Inflammatory macrophage treated with lipopolysaccharide for 4 hours (primary cell): Measurements from ENCODE around the gene SLC6A20.
A peak's percentile ranks its signal among the peaks of the same experiment; 100 is the strongest.
"Not testable (repeated sequence)": the region's sequence is repeated elsewhere in the genome, so short reads cannot be mapped to it uniquely, and the experiment has no call there.

Source experiments
- DNase-seq: peaks from one replicate; pipeline ENCODE4 v3.0.0-alpha.2; 2020

The SLC6A20 gene

DNA sequence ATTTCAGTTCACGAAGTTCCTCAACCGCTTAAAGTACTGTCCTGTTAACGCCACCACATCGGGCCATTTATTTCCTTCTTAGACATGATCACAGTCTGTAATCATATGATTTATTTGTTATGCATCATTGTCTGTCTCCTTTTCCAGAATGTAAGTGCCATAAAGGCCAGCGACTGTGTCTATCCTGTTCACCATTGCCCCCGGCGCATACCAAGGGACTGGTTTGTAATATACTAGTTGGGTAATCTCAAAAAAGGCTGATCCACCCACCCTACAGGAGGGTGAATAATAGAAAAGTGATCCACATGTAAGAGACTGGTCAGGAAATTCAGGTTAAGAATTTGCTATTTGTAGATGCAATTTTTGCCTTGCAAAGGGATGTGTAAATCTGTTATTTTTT lies 41.9 kb downstream of the SLC6A20 start:
- DNase-seq = no peak

DNA sequence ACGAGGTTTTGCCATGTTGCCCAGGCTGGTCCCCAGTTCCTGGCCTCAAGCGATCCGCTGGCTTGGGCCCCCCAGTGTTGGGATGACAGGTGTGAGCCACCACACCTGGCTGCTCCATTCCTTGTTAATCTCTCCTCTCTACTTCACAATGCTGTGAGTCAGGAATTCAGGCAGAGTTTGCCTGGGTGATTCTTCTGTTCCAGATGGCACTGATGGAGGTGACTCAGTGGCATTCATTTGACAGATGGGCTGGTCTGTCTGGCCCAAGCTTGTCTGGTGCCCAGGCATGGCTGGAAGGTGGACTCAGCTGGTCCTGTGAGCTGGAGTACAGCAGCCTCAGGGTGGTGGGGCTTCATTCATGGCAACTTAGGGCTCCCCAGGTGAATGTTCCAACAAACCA lies 43.2 kb downstream of the SLC6A20 start:
- DNase-seq = no peak

- no peak for DNase-seq
These were observed 44.6 kb downstream of the SLC6A20 start for GRCh38 chr3:45751537-45752242.

- no peak for DNase-seq
These were observed 46.5 kb downstream of the SLC6A20 start for GRCh38 chr3:45749880-45750279.

DNA sequence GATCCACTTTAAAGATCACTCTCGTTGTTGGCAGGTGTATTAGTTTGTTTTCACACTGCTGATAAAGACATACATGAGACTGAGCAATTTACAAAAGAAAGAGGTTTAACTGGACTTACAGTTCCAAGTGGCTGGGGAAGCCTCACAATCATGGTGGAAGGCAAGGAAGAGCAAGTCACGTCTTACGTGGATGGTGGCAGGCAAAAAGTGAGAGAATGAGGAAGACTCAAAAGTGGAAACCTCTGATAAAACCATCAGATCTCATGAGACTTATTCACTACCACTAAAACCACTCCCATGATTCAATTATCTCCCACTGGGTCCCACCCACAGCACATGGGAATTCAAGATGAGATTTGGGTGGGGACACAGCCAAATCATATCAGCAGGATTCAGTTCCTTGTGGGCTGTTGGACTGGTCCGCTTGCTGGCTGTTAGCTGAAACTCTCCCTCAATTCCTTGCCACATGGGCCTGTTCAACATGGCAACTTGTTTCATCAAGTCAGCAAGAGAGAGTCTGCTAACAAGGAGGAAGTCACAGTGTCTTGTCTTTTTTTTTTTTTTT lies 47.2 kb downstream of the SLC6A20 start:
- DNase-seq = not testable (repeated sequence)

DNA sequence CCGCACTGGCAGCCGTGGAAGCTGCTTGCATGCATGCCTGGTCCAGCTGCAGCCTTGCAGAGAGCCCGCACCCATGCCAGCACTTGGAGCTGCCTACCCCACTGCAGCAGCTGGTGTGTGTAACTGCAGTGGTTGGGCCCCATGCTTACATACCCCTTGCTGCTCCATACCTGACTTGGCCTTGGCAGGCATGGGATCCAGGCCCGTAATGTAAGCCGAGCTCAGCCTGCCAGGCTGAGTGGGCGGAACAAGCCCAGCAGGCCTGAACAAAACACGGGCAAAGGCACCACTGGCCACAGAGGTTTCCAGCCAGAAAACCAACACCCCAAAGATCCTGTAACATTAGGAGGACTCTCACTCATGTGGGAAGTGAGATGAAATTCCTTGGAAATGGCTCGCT lies 48.3 kb downstream of the SLC6A20 start:
- no peak for DNase-seq

DNA sequence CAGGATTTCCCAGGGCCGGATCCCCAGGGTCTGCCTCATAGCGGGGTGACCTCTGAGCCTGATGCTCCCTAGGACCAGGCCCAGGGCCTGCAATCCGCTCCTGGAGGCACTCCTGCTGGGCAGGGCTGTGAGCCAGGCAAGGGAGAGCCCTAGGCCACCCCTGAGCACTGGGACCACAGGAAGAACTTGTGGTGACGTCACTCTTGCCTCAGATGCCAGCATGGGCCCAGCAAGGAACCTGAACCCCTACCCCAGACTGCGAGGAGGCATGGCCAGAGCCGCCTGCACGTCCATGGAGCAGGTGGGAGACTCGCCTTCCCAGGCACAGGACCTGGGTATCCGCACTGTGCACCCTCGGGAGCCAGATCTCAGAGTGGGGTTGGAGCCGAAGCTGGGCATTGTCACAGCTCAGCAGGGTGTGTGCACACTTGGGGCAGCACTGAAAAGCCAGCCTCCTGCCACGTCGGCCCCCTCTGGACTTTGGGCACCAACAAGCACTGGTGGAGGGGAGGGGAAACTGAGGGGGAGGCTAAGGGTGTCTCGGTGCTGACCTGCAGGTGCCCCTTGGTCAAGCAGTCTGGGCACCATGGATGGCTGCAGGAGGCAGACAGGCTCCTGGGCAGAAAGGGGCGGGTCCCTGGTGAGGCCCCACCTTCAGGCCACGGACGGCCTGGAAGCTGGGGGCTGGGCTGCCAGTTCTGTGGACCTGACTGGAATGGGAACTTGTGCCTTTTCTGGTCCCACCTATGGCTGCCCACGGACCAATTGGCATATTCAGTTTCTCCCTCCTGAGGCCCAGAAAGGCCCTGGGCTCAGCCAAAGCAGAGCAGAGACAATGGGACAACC lies 49.3 kb downstream of the SLC6A20 start:
- no peak for DNase-seq

GRCh38 chr3:45746165-45746776 lies 50.1 kb downstream of the SLC6A20 start:
- no peak for DNase-seq

GRCh38 chr3:45742461-45743089 lies 53.8 kb downstream of the SLC6A20 start:
- no peak for DNase-seq

- DNase-seq = no peak
These were observed 54.4 kb downstream of the SLC6A20 start for GRCh38 chr3:45741742-45742460.

DNA sequence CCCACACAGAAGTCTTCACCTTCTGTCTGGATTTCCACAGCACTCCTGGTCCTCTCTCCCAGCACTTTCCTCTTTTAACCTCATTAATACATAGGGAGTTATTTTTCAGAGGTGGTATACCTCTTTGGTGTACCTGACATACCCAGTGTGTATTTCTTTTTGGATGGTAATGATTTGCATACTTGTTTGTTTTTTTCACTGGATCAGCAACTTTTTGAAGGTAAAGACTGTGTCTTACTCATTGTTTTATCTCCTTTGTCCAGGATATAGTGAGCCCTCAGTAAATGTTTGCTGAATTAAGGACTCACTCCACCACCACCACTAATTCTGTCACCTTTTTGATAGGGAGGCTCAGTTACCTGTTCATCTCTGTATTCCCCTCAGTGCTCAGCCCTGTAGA lies 55.1 kb downstream of the SLC6A20 start:
- no peak for DNase-seq

GRCh38 chr3:45739991-45740390 lies 56.3 kb downstream of the SLC6A20 start:
- DNase-seq = no peak

GRCh38 chr3:45737234-45737633 lies 59.1 kb downstream of the SLC6A20 start:
- DNase-seq = no peak

DNA sequence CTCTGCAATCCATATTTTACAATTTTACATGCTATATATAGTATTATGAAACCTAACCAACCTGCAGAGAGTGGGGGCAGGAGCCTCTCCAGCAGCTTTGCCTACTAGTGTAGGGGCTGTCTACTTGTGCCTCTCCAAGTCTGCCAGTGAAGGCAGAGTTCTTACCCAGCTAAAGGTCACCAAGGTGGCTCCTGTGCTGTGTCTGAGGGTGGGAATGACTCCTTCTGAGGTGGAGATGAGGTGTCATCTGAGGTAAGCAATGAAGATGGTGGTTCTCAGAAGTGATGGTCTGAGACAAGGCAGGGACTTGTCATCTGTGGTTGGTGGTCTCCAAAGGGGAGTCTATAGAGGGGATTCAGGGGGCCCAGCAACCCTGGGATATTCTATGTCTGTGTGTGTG lies 59.6 kb downstream of the SLC6A20 start:
- DNase-seq = no peak

GRCh38 chr3:45730409-45731154 lies 65.8 kb downstream of the SLC6A20 start:
- peak; percentile 14 for DNase-seq

DNA sequence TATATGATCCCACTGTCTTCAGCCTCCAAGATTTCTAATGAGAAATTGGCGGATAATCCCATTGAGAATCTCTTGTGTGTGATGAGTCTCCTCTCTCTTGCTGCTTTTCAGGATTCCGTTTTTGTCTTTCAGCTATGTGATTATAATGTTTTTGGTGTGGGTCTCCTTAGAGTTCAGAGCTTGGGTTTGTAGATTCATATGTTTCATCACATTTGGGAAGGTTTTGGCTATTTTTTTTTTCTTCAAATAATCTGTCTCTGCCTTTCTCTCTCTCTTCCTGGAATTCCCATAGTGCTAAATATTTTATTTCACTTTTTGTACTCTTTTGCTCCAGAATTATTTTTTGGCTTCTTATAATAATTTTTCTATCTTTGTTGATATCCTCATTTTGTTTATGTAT lies 66.7 kb downstream of the SLC6A20 start:
- no peak for DNase-seq

- DNase-seq = peak; percentile 77
These were observed 71.4 kb downstream of the SLC6A20 start for GRCh38 chr3:45724911-45725310.

- no peak for DNase-seq
These were observed 76.5 kb downstream of the SLC6A20 start for GRCh38 chr3:45719655-45720487.

DNA sequence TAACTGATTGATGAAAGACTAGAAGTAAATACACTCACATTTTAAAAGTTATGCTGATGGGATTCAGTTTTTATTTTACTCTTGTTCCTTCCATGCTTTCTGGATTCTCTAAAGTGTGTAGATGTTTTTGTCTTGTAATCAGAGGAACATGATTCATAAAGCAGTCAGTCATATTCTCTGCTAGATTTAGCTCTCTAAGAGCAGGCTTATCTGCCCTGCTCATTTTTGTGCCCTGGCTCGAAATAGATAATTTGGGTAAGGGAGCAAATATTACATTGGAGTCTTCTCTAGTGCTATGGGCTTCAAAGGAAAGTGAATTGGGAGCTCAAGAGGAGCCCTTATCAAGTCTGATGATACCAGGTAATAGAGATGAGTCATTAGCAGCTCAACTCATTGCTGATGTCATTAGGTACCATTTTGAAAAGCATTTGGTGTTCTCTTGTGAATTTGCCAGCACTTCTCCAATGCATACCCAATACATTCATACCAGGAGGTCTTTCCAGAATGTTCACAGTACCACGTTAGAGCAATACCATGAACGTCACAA lies 79.5 kb downstream of the SLC6A20 start:
- DNase-seq = no peak

GRCh38 chr3:45715945-45716344 lies 80.4 kb downstream of the SLC6A20 start:
- DNase-seq = no peak
